HG02840 (cell line): ENCODE results near the gene LOXL3.

Experiments
- ATAC-seq: cut with Tn5 transposase; IDR thresholded peaks from one replicate; pipeline ENCODE4 v1.9.1; 2021; ENCODE audit warnings: mild to moderate bottlenecking, moderate library complexity, moderate number of reproducible peaks; ENCODE audit not compliant: unreplicated experiment, low FRiP score

Gene LOXL3

DNA sequence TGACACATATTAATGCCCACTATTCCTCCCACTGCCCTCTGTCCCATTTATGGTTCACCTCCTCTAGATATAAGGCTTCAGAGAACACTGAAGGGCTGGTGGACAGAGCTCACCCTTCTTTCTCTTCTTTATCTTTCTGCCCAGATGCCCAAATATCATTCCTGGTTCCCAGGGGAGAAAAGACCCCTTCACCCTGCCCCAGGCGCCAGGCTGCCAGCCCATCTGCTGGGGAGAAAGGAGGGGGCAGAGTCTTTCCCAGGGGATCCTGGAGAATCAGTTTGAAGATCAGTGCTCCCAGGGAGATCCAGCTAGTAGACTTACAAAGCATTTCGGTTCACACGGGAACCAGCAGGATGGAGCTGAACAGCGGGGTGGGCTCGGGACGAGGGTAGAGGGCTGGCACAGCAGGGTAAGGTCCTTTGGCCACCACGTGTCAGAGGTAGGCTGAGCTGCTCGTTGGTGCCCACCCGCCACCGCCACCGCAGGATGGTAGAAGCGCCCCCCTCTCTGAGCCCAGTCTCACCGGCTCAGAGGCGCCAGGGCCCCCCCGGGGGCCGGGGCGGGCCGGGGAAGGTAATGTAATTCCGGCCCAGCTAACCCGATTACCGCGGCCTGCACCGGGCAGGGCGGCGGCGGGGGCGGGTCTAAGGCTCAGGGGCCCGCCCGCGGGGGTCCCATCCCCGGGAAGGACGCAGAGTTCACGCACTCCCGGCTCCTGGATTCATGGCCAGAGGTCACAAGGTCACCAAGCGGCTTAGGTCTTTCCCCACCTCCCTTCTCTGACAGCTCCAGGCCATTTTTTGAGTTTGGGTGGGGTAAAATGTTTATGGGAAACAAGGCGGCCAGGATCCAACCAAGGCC is 40.8 kb downstream of the LOXL3 start:
- no peak for ATAC-seq

DNA sequence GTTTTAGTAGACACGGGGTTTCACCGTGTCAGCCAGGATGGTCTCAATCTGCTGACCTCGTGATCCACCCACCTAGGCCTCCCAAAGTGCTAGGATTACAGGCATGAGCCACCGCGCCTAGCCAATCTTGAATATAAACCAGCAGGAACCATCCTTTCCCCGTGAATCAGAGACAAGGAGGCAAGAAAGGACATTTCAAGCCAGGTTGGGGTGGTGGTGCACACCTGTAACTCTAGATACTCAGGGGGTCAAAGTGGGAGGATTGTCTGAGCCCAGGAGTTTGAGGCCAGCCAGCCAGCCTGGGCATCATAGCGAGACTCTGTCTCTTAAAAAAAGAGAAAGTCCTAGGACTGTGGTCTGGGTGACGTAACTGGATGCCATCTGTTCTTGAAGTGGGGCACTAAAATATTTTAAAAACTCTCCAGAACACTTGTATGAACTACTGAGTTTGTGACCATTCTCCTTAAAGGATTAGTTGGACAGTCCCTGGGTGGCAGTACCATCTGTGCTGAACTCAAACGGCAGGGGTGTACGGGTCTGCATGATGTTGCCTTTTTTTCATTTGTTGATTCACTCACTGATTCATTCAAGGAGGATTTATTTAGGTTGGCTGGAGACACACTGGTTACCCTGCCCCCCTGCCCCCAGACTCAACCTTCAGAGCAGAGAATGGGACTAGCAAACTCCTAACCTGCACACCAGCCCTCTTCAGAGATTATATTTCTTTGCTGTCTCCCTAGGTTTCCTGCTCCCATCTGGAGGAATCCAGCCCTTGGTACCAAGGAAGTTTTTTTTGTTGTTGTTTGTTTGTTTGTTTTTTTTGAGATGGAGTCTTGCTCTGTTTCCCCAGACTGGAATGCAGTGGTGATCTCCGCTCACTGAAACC is 42.4 kb downstream of the LOXL3 start:
- ATAC-seq, result no peak

DNA sequence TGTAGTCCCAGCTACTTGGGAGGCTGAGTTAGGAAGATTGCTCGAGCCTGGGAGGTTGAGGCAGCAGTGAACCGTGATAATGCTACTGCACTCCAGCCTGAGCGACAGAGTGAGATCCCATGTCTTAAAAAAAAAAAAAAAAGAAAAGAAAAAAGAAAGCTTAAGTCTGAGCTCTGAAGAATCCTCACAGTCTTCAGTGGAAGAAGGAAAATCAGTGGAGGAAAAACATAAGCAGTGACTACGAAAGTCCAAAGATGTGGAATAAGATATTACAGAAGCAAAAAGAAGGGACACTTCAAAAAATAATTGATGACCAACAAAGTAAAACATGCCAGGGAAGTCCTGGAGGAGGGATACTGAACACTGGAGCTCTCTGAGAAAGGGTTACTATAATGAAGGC is 43.5 kb downstream of the LOXL3 start:
- no peak for ATAC-seq

DNA sequence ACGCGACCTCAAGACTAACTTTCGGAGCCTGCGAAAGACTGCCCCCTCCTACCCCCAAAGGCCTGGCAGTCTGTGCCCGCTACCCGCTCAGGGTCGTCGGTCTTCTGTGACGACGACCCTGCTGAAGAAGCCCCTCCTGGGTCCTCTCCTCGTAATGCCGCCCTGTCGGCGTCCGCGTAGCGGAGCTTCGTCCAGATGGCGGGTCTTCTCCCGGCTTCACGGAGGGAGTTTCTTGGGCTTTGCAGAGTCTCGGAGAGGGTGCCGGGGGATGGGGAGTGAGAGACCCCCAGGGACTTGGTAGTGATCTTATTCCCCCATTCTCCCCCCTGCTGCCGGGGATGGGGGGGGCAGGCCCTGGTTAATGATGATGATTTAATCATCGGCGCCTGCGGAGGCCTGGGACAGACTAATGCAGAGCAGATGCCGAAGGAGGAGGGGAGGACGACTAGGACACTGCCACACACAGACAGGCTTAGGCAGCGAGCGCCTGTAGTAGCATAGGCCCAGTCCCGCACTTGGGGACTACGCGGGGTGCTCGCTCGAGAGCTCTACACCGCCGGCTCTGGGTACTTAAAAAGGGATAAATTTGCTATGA is 45.7 kb downstream of the LOXL3 start:
- ATAC-seq, result peak; percentile 11

DNA sequence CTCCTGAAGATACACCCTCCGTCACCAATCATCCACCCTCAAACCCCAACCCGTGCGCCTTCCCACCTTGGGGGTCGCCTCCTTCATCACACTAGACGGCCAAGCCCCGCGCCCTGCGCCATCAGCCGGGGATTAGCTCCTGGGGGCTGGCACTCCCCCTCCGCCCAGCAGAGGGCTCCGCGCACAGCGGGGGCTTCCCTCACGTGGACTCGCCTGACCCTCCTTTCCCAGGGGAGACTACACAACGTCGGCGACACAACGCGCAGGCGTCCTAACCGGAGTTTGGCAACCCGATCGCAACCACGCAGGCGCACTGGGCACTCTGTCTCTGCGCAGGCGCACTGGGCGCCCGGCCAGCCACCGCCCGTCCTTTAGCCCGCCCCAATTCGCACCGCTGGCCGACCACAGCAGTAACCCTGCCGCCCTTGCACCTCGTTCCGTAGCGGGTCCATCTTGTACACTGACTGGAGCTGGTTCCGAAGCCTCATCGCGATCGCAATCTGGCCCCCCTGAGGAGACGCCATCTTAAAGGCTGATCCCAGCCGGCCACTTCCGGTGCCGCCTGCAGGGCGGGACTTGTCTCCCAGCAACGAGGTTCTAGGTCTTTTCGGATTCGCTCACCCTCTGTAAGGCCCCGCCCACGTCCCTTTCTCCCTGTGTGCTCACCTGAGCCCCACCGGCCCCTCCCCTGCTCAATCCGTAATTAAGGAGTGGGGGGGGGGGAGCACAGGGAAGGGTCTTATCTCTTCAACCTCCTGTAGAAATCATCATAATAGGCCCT is 46.4 kb downstream of the LOXL3 start, which contains the start of gene PCGF1:
TSS of gene PCGF1 (minus strand) at position 551 of the 781 bp plus-strand sequence. CDS start at position 524, 27 bp downstream.
- peak; percentile 92 for ATAC-seq

DNA sequence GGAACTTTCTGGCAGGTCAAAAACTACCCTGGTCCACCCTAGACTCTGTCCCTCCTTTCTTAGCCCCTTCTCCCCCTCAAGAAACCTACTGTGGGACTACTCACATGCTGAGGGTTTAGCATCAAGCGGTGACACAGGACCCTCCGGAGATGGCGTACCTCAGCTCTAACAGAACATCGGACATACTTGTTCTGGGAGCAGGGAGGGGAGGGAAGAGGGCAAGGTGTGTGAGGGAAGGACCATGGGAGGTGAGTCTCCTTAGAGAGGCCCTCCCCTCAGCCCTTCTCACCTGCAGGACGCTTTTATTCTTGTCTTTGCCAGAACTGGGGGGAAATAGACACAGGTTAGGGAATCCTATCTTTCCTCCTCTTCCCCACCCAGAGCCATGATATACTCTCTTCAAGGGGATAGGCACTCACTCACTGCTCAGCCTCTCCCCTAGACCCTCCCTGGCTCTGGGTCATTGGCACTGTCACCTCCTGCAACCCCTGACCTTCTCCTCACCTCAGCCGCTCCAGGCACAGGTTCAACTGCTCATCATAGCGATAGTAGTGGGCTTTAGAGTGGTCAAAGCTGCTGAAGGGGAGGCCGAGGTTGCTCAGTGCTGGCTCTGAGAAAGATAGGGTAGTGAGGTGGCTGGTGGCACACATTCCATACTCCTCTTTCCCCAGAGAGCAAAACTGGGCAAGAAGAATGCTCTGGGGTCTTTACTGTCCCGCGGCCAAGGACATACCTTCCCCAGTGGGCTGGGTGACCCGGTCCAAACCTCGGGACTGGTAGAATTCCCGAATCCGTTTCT is 48.1 kb downstream of the LOXL3 start:
- no peak for ATAC-seq

DNA sequence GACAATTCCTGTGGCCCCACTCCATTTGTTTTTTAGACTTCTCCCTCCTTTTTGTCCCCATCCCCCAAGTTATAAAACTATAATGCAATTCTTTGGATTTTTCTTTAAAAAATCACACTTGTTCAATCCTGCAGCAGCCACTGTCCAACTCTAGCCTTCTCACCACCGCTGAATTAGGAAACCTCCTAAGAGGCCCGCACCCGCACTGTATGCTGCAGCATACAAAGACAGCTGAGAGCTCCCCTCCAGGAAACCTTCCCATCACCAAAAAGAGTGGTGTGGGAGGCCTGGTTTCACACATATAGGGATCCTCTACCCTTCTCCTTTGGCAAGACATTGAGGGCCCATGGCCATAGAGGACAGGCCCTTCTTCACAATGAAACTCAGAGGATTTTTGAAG is 49.2 kb downstream of the LOXL3 start:
- ATAC-seq, result no peak

DNA sequence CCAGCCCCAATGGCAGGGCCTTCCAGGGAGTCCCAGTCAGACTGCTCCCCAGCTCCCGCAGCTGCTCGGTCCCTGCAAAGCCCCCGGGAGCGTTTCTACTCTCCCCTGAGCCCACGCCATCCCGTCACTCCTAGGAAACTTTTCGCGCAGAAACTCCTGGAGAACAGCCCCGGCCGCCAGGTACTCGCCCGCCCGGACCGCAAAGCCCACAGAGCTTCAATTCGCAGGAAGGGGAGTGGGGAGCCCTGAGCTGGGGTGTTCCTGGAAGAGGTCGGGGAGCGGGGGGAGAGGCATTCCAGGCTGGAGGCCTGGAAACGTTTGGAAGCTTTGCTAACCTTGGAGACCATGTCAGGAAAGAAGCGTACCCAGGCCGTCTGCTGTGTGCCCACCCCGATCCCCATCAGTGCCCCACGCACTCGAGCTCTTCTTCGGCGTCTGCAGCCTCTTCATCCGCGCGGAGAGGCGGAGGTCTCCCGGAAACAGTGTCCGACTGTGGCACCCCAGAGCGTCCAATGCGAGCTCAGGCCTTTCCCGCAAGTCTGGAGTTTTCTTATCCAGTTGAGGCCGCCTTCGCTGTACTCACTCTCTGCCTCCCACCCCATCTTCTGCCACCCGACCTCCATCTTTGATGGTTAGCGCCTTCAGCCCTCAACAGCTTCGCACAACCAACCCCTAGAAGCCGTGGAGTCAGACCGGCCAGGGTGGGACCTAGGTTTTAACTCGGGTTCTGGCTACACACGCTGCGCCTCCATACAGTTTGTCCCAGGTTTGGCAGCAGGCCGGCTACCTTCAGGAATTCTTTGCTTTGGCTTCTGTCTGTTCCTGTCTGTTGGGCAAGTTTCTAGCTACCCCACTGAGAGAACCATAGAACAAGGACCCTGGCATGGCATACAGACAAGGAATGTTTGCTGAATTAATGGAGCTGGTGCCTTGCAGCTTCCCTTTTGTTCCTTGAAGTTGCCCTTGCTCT is 50.0 kb downstream of the LOXL3 start:
- ATAC-seq, result no peak

DNA sequence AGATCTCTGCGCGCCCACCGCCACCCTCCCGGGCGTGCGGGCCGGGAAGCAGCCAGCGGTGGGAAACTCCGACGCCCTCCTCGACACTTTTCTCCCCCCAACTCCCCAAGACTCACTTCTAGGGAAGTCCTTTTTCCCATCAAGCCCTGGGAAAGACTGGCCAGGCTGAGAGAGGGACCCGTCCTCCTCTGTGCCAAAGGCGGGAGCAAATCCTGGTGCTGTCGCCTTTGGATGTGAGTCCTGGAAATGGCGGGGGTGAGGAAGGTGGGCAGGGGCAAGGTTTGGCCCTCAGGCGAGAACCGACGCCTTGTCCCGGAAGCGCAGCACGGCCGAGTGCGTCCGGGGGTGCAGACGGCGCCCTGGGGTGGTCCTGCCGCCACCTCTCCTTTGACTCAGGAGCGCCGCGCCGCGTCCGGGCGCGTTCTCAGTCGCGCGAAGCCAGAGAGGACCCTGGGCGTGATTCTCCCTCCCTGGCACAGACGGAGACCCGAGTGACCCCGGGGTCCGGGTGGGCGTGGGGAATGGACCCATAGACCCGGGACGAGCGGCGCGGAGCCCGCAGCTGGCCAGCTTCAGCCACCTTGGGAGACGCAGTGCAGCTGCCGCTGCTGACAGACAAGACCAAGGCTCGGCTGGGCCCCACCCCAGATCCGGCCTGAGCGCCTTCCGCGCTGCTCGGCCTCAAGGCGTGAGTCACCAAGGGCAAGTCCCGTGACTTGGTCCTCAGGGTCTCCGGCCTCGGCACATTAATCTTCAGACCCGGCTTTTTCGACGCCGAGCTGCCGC is 50.8 kb downstream of the LOXL3 start:
- no peak for ATAC-seq

DNA sequence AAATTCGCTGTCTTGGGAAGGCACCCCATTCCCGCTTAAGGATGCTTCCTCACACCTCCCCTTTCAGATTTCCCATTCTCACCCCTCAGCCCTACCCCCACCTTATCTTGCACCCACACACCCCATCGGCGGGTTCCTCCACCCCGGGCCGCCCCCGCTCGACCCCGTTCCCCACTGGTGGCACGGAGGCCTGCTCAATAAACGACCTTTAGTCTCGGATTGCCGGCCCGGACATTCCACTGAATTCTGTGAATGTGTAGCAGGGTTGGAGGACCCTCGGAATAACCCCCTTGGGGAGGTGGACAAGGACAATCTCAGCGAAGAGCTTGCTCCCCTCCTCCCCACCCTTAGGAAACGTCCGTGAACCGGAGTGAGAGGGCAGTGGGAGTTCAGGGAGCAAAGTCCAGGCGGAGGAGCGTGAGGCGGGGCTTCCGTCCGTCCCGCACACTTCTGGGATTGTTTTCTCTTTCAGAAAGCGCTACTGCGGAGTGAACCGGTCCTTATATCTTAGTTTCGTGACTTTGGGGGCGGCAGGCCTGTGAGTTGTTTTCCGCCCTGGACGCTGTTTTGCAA is 51.5 kb downstream of the LOXL3 start:
- ATAC-seq, result no peak

DNA sequence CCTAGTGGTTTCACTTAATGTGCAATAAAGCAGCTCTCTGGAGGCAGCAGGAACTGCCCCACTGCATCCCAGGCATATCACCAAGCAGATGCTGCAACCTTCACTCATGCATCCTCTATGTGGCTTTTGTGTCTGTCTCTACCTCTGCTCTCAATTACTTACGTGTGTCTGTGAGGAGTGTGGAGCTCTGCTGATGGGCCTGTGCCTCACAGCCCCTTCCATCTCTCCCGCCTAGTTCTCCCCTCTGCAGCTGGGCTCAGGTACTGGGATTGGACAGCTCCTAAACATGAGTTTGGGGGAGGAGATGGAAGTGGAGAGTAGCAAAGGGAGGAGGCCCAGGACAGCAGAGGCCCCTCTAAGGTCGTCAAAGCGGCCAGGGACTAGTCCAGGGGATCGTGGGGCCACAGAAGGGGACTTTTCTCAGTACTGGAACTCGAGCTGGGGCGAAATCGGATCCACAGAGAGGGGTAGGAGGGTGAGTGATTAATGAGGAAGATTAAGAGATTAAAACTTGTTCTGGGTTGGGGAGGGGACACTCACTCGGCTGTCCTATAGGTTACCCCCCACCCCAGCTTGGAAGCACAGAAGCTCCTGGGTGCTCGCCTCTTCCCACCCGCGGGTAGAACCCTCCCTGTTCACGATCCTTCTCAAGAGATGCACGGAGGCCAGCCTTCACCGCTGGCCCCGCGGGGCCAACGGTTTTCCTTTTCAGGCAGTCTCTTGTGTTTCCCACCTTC is 52.2 kb downstream of the LOXL3 start:
- ATAC-seq, result no peak

DNA sequence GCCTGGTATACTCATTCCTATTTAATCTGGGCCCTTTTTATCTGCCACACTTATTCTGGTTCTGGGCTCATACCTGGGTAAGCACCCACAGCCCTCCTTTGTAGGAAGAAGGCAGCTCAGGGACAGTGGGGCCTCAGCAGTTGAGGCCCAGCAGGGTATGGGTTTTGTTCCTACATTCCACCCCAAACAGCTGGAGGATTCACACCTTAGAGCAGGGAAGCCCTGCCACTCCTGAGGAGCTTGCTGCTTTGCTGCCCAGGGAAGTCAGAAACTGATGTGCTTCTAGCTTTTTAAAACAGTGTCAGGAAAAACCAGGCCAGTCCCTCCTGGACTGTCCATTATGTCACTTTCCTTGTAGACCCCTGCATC is 53.2 kb downstream of the LOXL3 start:
- no peak for ATAC-seq

DNA sequence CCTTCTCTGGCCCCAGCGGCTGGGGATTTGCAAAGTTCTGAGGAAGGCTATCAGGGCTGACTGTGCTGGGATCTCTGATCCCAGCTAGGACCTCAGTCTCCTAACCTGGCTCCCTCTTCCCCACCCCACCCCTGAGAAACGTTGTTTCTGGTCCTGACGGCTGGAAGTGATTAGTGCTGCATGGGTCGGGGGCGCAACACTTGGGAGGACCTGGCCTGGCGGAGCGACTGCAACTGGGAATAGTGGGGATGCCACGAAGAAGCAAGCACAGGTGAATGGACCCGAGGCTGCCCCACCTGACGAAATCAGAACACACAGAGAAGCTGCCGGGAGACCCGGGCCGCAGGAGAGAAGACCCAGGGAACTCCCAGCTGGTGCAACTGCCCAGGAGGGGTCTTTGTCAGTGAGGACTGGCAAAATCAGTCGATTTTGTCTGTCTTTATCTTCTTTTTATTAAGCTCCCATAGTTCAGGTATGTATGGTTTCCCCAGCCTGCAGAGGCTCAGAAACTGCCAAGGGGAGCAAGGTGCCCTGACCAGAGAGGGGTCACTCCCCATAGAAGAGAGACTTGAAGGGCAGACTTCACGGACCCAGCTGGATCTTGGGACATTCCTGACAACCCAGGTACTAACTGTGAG is 53.7 kb downstream of the LOXL3 start:
- ATAC-seq, result no peak

DNA sequence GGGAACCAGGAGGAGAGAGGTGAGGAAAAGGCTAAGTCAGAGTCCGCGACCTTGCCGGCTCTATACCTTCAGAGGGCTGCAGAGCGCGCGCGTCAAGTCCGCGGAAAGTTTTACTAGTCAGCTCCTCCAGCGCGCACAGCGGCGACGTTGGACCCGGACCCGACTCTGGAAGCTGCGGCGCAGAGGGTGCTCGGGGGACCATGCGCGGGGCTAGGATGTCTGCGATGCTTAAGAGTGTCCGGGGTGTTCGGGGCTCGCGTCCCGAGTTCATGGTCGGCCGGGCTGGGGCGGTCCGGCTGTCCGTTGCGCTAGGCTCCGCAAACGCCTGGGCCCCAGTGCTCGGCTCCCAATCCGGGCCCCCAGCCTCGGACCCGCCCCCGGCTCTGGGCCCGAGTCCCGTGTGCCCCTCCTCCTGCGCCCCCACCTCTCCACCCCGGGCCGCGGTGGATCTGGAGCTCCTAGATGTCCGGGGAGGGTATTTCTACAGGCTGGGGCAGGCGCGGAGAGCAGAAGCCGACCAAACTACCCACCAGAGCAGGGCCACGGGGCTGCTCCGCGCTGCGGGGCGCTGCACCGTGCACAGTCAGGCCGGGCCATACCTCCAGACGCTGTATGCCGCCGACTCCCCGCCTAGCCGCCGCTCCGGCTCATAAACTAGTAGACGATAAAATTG is 54.3 kb downstream of the LOXL3 start, which contains the start of gene LBX2:
TSS of gene LBX2 (minus strand) at position 337 of the 673 bp plus-strand sequence. CDS start at position 271, 66 bp downstream.
- no peak for ATAC-seq

DNA sequence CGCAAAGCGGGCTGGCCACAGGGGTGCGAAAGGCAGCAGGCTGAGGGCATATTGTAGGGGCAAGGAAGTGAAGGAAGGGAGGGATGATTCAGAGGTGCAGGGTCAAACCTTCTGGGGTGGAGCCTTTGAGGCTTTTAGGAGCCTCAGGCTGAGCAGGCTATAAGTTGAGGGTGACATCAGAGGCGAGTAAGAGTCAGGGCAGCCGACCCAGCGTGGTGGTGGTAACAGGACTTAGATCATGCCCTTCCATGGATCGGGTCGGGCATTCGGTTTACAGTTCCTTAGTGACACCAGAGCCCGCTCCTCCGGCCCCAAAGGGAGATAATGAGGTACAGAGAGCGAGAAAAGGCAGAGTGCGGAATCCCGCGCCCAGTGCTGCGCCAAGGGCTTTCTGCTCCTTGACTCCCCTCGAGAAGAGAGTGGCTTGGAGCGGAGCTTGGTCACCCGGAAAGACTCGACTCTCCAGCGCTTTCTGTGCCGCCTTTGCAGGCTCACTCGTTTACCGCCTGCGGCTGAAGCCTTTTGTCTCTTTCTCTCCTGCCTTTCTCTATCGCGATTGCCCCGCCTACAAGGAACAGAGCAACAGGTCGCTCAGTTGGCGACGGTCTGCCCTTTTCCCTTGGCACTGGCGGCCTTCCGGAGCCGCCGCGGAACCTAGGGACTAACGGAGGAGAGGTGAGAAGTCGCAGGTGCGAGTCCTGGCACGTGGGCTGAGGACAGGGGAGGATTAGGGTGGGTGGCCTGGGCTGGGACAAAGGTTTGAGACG is 55.1 kb downstream of the LOXL3 start:
- no peak for ATAC-seq
